ENCODE data around the gene RUFY1.
A peak's percentile ranks its signal among the peaks of the same experiment; 100 is the strongest.
"Not testable (repeated sequence)": the region's sequence is repeated elsewhere in the genome, so short reads cannot be mapped to it uniquely, and the experiment has no call there.

RUFY1 gene

GRCh38 chr5:179550511-179551342 is at the start of gene RUFY1:
Gene RUFY1 (plus strand): TSS chr5:179550554. CDS start chr5:179550570, 16 bp downstream.
- H3K27ac Mint-ChIP-seq: peak within 1 kb of the TSS; percentile 96
- H3K4me3 Mint-ChIP-seq: peak within 1 kb of the TSS; percentile 97
- ATAC-seq (ENCODE audit: low read depth) (peak; percentile 76), DNase-seq (ENCODE audit: low spot score in 2 of 2) (peak; percentile 80 to 94)
- no peaks in the 10 kb centered on the region for H3K27me3 Mint-ChIP-seq
- no peaks in the 10 kb centered on the region for H3K9me3 Mint-ChIP-seq
- peaks cover 4% of the 10 kb centered on the region for H3K36me3 Mint-ChIP-seq
- peaks cover 14% of the 10 kb centered on the region for H3K4me1 Mint-ChIP-seq

GRCh38 chr5:179501997-179502396 is 48.4 kb upstream of the RUFY1 start:
- not testable (repeated sequence) for H3K9me3 Mint-ChIP-seq; H3K4me1 Mint-ChIP-seq; DNase-seq (ENCODE audit: low spot score in 2 of 2)

GRCh38 chr5:179502420-179502819 is 47.9 kb upstream of the RUFY1 start:
- H3K9me3 Mint-ChIP-seq; H3K27me3 Mint-ChIP-seq; ATAC-seq (ENCODE audit: low read depth); H3K4me1 Mint-ChIP-seq; H3K36me3 Mint-ChIP-seq; DNase-seq (ENCODE audit: low spot score in 2 of 2); H3K27ac Mint-ChIP-seq; H3K4me3 Mint-ChIP-seq: not testable (repeated sequence)

More at GRCh38 chr5:179501997-179502396, 48.4 kb upstream of the RUFY1 start:
- H3K36me3 Mint-ChIP-seq; H3K4me3 Mint-ChIP-seq; H3K27ac Mint-ChIP-seq; H3K27me3 Mint-ChIP-seq; ATAC-seq (ENCODE audit: low read depth): not testable (repeated sequence)

DNA sequence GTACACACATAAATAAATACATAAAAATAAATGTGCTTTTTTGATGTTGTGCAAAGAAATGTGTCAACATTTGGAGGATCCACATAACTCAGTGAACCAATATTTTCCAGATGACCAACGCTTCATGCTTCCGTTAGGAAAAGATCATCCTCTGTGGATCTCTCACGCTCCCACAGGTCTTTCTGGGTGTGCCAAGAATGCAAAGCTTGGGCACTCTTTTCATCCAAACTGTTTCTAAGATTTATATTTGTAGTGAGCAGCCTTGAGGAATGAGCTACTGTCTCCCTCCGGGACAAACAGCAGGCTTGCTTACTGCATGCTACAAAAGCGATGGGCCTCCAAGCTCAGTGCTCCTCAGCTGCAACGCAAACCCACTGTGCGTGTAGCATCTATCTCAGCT is 46.2 kb upstream of the RUFY1 start:
- Mint-ChIP-seq H3K27me3 (peaks cover 3% of the 10 kb centered on the region), H3K27ac (no peak overlapping the region), H3K36me3 (no peaks in the 10 kb centered on the region), H3K4me3 (no peak overlapping the region), H3K4me1 (peaks cover 3% of the 10 kb centered on the region), H3K9me3 (peaks cover 3% of the 10 kb centered on the region)
- no peak for ATAC-seq (ENCODE audit: low read depth)
- no peak for DNase-seq (ENCODE audit: low spot score in 2 of 2)

GRCh38 chr5:179504600-179505396 is 45.6 kb upstream of the RUFY1 start:
- H3K36me3 Mint-ChIP-seq: no peaks in the 10 kb centered on the region
- DNase-seq (ENCODE audit: low spot score in 2 of 2): no peak
- peaks cover 7% of the 10 kb centered on the region for H3K4me1 Mint-ChIP-seq
- peaks cover 2% of the 10 kb centered on the region for H3K27me3 Mint-ChIP-seq
- no peak overlapping the region for H3K4me3 Mint-ChIP-seq
- no peak for ATAC-seq (ENCODE audit: low read depth)
- peaks cover 3% of the 10 kb centered on the region for H3K9me3 Mint-ChIP-seq
- no peak overlapping the region for H3K27ac Mint-ChIP-seq

DNA sequence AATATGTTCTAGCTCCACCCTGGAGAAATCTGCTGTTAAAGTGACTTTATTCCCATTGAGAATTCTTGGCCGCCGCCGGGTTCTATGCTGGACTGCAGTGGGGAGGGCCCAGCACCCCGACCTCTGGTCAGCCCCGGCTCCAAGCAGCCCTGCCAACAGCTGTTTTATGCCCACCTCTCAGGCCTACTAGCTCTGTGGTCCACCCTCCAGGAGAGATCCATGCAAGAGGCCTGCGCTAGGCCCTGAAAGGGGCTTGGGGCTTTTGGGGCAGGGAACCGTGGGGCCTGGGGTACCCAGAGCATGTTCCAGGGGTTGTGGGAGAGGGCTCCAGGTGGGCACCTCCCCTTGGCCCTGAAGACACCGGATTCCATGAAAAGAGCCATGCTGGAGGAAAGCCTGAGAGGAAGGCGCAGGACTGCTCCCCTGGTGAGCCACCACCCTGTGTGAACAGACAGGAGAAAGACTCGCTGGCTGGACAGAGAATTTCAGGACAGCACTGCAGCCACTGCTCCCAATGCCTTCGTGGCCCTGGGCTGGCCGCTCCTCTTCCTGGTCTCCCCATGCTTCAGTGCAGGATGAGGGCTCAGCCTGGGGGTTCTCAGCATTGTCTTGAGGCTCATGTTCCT is 44.6 kb upstream of the RUFY1 start:
- ATAC-seq (ENCODE audit: low read depth): no peak
- Mint-ChIP-seq H3K36me3 (no peaks in the 10 kb centered on the region), H3K9me3 (no peaks in the 10 kb centered on the region), H3K4me1 (peaks cover 10% of the 10 kb centered on the region), H3K27me3 (no peaks in the 10 kb centered on the region), H3K4me3 (no peak overlapping the region), H3K27ac (no peak overlapping the region)
- no peak for DNase-seq (ENCODE audit: low spot score in 2 of 2)

GRCh38 chr5:179509239-179509638 is 41.1 kb upstream of the RUFY1 start:
- Mint-ChIP-seq H3K4me1 (peaks cover 10% of the 10 kb centered on the region), H3K36me3 (no peaks in the 10 kb centered on the region), H3K27ac (no peak overlapping the region), H3K9me3 (no peaks in the 10 kb centered on the region), H3K27me3 (peaks cover 3% of the 10 kb centered on the region), H3K4me3 (no peak overlapping the region)
- DNase-seq (ENCODE audit: low spot score in 2 of 2): no peak
- ATAC-seq (ENCODE audit: low read depth): peak; percentile 38

DNA sequence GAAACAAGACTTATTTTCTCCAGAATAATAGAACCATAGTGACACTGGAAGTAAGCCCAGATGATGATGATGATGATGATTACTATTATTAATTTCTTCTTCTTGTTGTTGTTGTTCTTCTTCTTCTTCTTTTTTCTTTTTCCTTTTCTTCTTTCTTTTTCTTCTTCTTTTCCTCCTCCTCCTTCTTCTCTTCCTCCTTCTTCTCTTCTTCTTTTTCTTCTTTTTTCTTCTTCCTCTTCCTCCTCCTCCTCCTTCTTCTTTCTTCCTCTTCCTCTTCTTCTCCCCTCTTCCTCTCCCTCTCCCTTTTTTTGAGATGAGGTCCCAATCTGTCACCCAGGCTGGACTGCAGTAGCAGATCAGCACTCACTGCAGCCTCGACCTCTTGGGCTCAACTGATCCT is 40.5 kb upstream of the RUFY1 start:
- H3K9me3 Mint-ChIP-seq: no peaks in the 10 kb centered on the region
- DNase-seq (ENCODE audit: low spot score in 2 of 2): no peak
- no peak overlapping the region for H3K4me3 Mint-ChIP-seq
- ATAC-seq (ENCODE audit: low read depth): no peak
- peaks cover 3% of the 10 kb centered on the region for H3K27me3 Mint-ChIP-seq
- H3K27ac Mint-ChIP-seq: no peak overlapping the region
- no peaks in the 10 kb centered on the region for H3K36me3 Mint-ChIP-seq
- H3K4me1 Mint-ChIP-seq: peaks cover 10% of the 10 kb centered on the region

DNA sequence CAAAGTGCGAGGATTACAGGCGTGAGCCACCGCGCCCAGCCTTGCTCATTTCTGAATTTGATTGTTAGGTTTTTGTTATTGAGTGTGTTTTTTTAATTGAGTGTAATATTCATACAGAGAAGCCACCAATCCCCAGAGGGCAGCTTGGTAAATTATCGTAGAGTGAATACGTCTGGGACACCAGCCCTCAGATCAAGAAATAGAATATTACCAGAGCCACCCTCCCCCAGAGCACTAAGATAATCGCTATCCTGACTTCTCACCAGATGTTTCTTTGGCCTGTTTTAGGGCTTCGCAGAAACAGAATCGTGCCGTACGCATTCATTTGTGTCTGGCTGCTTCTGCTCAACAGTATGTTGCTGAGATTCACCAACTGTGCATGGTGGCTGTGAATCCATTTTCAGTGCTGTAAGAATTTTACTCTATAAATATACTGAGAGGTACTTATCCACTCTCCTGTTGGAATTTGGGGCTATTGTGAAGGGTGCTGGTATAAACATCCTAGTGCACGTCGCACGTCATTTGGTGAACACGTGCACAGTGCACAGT is 37.8 kb upstream of the RUFY1 start:
- H3K36me3 Mint-ChIP-seq: no peaks in the 10 kb centered on the region

DNA sequence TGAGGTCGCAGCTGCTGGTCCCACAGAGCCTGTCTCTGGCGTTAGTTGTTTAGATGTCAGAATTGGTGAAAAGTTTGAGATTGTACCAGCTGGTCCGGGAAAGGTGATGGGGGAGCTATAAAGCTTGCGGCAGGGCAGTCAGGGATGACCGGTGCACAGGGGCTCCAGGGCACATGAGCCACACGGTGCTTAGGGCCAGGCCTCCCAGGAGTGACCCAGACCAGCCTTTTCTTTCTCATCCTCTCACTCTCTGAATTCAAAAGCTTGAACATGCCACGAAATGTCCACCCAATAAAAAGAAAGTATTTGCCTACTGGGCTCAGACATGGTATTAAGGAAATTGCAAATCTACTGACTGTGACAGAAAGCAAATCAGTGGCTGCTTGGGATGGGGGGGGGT is 34.9 kb upstream of the RUFY1 start:
- H3K27me3 Mint-ChIP-seq; H3K36me3 Mint-ChIP-seq; H3K9me3 Mint-ChIP-seq; H3K4me1 Mint-ChIP-seq; H3K27ac Mint-ChIP-seq; H3K4me3 Mint-ChIP-seq; DNase-seq (ENCODE audit: low spot score in 2 of 2); ATAC-seq (ENCODE audit: low read depth): not testable (repeated sequence)

More for the DNA sequence above, 37.8 kb upstream of the RUFY1 start:
- DNase-seq (ENCODE audit: low spot score in 2 of 2): no peak
- no peak overlapping the region for H3K27ac Mint-ChIP-seq
- H3K4me1 Mint-ChIP-seq: peaks cover 10% of the 10 kb centered on the region
- ATAC-seq (ENCODE audit: low read depth): no peak
- no peaks in the 10 kb centered on the region for H3K9me3 Mint-ChIP-seq
- peaks cover 8% of the 10 kb centered on the region for H3K27me3 Mint-ChIP-seq
- H3K4me3 Mint-ChIP-seq: no peak overlapping the region

- peaks cover 2% of the 10 kb centered on the region for H3K9me3 Mint-ChIP-seq
- H3K4me1 Mint-ChIP-seq: peaks cover 4% of the 10 kb centered on the region
- peaks cover 8% of the 10 kb centered on the region for H3K27me3 Mint-ChIP-seq
- no peak overlapping the region for H3K4me3 Mint-ChIP-seq
- peaks cover 2% of the 10 kb centered on the region for H3K36me3 Mint-ChIP-seq
- ATAC-seq (ENCODE audit: low read depth) (no peak), DNase-seq (ENCODE audit: low spot score in 2 of 2) (no peak)
- H3K27ac Mint-ChIP-seq: no peak overlapping the region
Measured at GRCh38 chr5:179516221-179516620, 34.1 kb upstream of the RUFY1 start.

GRCh38 chr5:179517746-179518145 is 32.6 kb upstream of the RUFY1 start:
- not testable (repeated sequence) for H3K27ac Mint-ChIP-seq; H3K36me3 Mint-ChIP-seq; ATAC-seq (ENCODE audit: low read depth); H3K9me3 Mint-ChIP-seq; DNase-seq (ENCODE audit: low spot score in 2 of 2); H3K4me3 Mint-ChIP-seq; H3K27me3 Mint-ChIP-seq; H3K4me1 Mint-ChIP-seq

GRCh38 chr5:179518369-179518768 is 32.0 kb upstream of the RUFY1 start:
- peak; percentile 98 for ATAC-seq (ENCODE audit: low read depth)

More at GRCh38 chr5:179518369-179518768, 32.0 kb upstream of the RUFY1 start:
- not testable (repeated sequence) for H3K27ac Mint-ChIP-seq; H3K4me3 Mint-ChIP-seq; DNase-seq (ENCODE audit: low spot score in 2 of 2); H3K36me3 Mint-ChIP-seq; H3K27me3 Mint-ChIP-seq; H3K9me3 Mint-ChIP-seq; H3K4me1 Mint-ChIP-seq
